Right forelimb (tissue), 1 donor: ENCODE measurements around the gene KMT5B.

ENCODE experiments used
- DNase-seq: peaks from one replicate; pipeline ENCODE4 v3.0.0-alpha.2; 2018

Gene KMT5B

DNA sequence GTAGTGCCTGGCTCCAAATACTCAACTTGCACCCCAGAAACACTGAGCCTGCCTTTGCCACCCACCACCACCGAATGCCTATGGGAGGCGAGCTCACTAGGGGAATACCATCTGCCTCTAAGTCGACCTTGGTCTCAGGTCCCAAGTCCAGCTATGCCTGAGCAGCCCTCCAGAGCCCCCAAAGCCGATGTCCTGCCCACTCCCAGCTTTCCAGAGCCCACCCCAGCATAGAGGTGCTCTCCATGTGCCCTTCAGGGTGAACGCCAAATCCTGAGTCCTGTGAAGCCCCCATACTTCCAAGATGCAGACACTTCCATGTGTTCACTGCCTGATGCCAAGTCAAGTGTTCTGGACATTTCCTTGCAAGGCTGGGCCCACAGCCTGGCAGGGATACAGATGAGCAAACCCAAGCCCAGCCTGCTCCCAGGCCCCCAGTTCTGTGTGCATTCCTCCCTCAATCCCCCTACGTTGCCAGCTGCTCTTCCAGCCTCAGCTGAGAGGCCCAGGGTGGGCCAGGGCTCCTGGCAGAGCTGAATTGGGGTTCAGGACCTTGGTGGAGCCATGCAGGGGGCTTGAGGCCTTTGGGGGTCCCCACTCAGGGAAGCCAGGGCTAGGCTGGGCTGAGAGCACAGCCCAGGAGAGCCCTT lies 2.6 kb upstream of the KMT5B start:
- no peak for DNase-seq

DNA sequence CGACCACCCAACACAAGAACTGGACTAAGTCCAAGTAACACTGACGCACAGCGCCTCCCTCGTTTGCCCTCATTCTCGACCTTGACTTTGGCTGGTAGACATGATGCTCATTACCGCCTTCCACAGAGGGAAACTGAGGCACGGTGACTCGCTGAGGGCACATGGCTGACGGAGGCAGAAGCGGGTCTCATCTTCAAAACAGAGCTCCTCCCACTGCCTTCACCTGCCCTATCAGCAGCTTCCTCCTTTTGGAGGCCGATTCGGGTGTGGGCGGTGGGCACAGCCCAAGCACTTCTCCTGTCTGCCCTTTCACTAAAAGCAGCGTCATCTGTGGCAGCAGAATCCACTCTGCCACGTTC lies 2.0 kb upstream of the KMT5B start:
- no peak for DNase-seq

DNA sequence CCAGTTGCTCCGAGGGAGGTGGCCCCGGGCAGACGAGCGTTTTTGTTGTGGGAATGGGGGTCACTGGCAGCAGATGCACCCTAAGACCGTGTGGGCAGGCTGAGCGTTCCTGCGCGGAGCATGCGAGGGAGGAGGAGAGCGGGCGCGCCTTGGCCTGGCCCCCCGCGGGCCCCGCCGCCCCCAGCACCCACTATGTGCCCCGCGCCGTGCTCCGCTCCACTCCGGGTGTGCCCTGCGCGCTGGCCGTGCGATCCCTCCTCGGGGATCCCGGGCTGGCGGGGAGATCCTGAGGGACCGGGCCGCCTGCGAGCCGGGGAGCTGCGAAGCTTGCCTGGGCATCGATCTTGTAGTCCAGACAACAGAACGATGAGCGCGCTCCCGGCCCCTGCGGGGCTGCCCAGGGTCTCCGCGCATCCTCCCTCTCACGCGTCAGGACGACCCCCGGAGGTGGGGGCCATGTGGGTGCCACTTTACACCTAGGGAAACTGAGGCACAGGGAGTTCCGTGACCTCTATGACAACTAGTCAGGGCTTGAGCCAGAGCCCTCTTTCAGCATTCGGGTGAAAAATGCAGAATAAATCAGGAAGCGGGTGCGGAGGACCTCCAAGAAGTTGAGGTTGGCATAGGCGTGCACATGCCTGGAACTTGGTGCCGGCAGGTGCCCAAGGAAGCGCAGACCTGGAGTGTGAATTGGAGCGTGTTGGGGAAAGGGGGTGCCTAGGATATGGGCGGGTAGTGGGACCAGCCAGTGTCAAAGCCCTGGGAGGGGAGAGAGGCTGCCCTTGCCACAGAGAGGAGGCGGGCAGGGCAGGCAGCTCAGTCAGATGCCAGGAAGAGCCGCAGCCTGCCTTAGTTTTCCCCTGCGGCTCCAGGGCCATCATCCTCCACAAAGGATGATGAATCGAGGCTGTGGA lies 1.3 kb upstream of the KMT5B start:
- DNase-seq, result peak; percentile 57

DNA sequence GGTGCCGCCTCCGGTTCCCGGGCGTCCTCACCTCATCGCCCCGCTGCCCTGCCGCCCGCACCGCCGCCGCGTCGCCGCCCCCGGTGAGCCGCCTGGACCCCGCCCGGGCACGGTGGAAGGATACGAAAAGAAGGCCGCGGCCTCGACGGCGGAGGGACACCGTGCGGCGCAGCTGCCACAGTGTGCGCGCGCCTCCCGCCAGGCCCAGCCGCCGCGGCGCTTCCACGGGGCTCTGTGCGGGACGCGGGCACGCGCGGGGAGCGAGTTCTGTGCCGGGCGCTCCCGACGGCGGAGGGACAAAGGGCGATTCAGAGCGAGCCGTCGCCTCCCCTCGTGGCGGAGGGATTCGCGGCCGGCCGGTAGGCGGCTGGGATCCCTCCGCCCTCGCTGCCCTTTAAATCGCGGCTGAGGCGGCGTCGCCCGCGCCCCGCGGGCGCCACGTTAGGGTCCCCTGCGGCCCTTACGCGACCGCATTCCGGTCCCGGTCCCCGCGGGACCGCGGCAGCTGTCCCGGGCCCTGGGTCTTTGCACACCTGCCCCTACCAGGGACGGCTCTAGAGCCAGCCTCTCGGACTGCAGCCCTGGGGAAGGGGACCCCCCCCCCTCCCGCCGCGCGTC lies 568 bp upstream of the KMT5B start:
- DNase-seq, result peak; percentile 94

DNA sequence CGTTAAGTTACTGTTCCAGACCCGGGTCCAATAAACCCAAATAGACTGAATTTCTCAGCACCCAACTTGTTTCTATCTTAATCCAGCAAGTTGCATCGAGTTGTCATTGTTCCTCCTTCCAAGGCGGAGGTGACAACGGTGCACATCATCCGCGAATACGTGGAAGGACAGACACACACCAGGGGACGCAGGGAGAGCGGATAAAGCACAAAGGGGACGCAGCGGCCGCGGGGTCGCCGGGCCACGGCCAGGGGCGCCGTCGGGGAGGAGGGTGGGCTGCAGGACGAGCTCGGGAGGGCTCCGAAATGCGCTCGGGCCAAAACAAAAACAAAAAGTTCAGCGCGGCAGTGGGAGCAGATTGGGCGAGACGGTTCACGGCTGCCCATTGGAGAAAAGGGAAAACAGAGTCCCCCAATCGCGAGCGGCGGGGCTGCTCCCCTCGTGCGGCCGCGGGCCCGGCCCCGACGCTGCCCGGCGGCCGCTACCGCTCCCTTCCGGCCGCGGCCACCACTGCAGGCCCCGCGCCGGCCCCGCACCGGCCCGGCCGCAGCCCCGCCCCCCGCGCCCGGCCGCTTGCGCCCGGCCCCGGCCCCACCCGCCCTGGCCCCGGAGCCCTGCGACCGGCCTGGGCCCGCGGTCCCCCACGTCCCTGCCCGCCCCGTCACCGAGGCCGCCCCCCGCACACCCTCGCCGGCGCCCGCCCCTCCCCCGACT lies 518 bp downstream of the KMT5B start:
- DNase-seq, result peak; percentile 79

DNA sequence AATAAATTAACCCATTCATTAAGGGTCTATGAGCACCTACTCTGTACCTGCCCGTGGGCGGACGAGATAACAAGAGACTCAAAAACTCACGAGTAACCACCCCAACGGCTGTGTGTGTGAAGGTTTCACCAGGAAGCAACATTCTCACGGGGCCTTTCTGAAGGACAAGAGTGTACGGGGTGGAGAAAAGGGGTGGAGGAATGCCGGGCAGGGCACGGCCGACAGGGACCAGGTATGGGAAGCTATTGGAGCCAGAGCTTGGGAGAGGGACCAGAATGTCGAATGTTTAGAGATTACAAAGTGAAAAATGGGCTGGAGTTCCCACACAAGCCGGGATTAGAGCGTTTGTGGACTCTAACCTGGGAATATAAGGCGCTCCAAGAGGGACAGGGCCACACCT lies 1.6 kb downstream of the KMT5B start:
- DNase-seq, result no peak

DNA sequence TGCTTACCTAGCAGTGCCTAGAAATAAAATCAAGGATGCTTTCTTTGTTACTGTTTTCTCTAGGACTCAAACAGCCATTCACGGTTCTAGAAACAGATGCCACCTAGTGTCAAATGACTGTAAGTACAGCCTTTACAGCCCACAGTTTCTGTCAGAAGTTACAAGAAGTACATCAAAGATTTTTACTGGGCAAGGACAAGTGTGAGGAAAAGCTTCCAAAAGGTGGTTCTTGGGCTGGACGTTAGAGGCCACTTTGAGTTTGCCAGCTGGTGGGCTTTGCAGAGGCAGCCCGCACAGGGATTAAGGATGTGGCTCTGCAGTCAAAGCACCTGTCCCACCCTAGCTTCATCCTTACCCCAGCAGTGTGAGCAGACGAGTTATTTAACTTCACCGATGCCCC lies 6.9 kb downstream of the KMT5B start:
- peak; percentile 50 for DNase-seq

DNA sequence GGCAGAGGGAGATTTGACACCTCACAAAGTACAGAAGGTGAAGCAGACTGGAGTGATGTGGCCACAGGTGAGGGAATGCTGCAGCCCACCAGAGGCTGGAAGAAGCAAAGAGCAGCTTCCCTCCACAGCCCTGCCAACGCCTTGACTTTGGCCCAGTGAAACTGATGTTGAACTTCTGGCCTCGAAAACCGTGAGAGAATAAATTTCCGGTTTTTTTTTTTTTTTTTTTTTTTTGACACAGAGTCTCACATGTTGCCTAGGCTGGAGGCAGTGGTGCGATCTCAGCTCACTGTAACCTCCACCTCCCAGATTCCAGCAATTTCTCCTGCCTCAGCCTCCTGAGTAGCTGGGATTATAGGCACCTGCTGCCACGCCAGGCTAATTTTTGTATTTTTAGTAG lies 8.7 kb downstream of the KMT5B start:
- no peak for DNase-seq

DNA sequence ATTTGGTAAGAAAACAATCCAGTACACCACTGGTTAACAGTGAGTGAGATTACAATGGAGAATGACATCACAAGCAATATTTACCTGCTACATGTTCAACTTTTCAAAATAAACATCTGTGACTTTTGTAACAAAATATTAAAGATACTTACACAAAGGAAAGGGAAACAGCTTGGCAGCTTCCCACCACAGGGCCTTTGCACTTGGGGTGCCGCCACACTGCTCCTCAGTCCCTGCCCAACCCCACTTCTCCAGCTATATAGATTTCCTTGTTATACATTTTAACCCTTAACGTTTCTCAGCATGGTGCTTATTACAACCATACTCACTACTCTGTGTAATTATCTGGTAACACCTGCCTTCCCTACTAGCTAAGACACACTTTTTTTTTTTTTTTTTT lies 10.9 kb downstream of the KMT5B start:
- DNase-seq, result no peak

DNA sequence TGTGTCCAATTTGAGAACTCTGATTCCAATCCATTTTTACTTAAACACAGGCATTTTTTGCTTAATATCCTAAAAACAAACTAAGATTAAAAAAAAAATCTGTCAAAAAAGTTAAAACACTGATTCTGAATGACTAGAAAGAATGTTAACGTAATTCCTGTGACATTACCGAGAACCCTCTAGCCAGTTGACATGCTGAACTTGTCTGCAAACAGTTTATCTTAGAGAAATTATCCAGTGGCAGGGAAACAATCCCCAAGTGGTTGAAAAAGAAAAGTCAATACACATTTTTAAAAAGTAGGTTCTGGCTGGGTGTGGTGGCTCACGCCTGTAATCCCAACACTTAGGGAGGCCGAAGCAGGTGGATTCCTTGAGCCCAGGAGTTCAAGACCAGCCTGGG lies 11.6 kb downstream of the KMT5B start:
- no peak for DNase-seq

DNA sequence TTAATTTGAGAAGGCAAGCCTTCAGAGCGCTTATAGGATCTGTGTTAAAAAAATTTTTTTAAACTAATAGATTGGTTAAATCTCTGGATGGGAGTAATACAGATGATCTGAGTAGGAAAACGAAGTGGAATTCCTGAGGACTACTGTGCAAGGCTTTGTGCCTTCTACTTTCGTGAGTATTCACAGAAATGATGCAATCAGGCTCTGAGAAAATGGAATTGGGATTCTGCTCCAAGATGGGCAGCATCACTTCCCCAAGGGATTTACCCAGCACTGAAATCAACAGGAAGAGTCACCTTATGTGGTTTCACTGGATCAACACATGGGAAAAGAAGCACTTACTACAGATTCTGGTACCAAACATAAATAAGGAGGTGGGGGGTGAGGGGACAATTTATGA lies 12.5 kb downstream of the KMT5B start:
- no peak for DNase-seq

DNA sequence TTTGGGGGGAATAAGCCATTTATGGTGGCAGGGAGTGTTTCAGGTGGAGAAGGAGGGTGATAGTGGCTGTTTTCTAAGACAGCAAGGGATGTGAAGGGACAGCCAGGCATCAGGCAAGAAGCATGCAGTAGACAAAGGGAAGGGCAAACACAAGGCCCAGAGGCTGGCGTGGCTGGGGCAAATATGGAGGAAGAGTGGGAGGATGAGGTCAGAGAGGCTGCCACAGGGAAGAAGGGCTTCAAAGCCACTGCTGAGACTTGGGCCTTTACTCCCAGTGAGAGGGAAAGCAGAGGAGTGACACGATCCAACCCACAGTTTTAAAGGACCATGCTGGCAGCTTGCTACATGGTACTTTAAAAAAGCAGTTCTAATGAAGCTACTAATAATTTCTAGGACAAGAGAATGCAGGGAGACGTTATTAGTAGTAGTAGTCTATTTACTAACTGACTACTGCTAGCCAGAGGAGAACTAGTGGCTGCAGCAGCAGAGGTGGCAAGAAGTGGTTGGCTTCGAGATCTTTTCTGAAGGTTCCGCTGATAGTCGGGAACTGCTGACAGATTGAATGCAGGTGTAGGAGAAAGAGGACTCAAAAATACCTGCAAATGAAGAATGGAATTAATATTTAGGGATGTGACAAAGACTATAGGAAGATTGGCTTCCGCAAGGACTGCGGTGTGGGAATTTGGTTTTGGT lies 13.7 kb downstream of the KMT5B start:
- no peak for DNase-seq

DNA sequence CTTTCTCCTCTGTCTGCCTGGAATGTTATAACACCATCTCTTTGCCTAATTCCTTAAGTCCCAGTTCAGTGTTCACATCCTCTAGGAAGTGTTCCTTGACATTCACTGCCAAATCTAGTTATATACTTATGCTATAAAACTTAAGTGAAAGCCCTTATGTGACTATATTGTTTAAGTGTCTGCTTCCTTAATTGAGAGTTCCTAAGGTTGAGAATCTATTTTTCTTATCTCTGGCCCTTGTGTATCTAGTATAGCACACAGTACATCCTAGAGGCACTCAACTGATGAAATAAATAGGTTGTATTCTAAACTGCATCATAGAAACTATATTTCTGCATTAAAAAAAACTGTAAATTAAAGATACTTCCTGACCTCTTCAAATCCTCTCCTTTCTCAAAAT lies 16.9 kb downstream of the KMT5B start:
- DNase-seq, result no peak

DNA sequence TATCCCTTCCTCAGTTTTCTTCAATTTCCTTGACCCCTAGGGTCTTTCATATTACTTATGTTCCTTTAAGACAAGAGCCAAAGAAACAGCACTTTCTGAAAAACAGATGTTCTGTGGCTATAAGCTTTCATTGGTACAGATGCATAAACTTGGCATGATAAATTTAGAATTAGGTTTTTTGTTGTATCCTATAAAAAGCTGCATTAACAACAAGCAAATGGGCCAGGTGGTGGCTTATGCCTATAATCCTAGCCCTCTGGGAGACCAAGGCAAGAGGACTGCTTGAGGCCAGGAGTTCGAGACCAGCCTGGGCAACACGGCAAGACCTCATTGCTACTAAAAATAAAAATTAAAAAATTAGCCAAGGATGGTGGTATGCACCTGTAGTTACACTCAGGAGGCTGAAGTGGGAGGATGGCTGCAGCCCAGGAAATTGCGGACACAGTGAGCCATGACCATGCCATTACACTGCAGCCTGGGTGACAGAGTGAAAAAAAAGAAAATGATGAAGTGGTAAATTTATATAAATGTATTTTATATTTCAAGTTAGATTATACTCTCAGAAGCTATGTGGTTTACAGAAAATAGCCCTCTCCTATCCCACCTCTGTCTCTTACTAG lies 18.3 kb downstream of the KMT5B start:
- no peak for DNase-seq

DNA sequence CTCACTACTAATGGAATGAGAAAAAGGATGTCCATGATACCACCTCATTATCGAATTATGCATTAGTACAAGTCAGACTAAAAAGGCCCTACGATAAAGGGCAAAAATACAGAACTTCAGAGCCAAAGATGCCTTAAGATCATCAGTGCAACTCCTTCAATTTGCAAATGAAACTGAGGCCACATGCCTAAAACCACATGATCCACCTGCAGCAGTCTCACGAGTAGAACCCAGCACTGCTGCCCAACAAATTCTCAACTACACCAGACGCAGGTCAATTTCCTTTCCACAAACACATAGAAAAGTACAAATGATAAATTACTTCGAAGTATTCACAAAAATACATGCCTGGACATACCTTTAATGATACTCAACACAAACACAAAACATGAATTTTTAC lies 20.1 kb downstream of the KMT5B start:
- no peak for DNase-seq

DNA sequence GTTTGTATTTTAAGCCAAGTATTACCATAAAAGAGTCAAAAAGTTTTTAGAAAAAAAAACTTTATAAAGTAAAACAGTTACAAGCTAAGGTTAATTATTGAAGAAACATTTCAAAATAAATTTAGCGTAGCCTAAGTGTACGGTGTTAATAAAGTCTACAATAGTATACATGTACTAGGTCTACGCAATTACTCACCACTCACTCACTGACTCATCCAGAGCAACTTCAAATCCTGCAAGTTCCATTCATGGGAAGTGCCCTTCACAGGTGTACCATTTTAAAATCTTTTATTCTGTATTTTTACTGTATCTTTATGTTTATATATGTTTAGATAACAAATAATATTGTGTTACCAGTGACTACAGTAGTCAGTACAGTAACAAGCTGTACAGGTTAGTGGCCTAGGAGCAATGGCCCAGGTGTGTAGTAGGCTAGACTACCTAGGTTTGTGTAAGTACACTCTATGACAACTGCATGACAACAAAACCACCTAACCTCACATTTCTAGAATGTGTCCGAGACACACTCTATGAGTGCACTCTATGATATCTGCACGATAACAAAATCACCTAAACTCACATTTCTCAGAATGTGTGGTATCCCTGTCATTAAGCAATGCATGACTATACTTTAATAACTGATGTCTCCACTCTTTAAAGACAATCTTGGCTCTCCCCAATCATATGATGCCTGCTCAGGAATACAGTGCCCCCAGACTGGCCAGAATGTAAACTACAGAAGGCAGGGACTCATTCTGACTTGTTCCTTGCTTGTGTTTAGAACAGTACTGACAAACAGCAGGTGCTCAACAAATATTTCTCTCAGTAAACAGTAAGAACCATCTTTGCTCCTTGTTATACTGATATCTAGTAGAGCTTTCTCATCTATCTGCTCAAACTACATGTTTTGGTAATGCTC lies 21.2 kb downstream of the KMT5B start:
- DNase-seq, result no peak

DNA sequence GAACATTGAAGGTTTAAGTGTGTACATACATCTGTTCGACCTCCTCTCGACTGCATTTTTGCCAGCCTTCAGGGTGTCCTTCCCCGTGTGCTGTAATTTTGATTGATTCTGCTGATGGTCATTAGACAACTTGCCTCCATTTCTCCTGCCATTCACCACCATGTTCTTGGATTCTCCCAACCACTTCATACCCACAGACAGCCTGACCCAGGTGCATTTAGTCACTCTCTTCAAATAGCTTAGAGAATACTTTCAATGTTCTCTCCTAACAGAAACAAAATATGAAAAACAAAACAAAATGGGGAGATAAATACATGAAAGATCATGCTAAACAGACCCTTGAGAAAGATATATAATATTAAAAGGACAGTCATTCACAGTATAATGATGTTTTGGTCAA lies 23.2 kb downstream of the KMT5B start:
- DNase-seq, result no peak

DNA sequence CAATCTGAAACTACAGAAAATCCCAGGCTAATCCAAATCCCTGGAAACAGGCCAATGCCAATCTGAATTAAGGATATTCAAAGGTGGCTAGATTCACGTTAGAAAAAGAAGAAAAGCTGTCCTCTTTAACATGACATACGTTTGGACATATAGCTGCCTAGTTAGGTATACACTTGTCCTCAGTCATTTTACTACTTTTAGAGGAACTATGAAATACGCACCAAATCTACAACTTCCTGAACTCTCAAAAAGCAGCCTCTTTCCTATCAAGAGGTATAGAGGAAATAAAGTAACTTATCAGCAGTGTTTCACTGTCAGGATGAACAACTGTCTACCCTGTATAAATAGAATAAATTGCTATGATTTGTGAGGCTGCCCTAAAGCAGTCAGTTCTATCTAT lies 24.0 kb downstream of the KMT5B start:
- DNase-seq, result no peak

DNA sequence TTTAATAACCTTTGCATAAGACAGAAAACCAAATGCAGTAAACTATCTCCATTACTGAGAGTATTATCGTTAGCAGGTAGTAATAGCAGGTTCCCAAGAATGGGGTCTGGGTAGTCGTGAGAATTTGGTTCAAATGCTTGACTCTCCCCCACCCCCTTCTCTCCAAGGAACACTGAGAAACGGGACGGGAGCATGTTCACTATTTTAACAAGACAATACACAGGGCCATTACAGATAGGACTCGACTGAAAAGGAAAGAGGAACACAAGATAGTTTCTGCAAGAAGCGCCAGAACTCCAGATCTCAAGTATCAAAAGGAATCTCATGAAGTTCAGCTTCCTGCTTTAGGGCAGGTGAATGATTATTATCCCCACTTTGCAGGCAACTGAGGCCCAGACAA lies 27.0 kb downstream of the KMT5B start:
- no peak for DNase-seq

DNA sequence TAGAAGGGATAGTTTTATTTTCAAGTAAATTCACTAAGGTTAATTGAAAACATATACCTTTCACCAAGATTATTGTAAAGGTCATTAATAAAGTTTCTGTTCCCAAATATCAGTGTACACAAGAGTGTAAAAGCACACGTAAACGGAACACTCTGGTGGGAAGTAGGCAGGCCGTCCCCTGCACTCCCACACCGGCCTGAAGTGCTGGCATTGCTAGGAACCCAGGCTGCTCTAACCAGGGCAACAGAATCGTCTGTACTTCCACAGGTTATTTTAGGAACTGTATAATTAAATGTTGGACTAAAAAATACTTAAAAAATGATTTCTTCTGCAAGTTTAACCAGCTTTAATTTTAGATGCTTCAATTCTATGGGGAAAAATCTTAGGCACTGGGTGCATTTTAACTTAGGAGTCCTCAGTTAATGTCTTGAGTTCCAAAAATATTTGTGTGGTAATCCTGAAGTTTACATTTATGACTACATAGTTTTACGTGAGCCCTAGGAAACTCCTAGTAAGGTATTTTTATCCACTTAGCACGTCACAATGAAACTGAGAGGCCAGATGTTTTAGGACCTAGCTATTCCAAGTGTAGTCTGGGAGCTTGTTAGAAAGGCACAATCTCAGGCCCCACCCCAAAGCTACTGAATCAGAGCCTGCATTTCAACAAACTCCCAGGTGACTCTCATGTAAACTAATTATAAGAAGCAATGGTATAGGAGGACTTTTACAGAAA lies 31.2 kb downstream of the KMT5B start:
- no peak for DNase-seq

DNA sequence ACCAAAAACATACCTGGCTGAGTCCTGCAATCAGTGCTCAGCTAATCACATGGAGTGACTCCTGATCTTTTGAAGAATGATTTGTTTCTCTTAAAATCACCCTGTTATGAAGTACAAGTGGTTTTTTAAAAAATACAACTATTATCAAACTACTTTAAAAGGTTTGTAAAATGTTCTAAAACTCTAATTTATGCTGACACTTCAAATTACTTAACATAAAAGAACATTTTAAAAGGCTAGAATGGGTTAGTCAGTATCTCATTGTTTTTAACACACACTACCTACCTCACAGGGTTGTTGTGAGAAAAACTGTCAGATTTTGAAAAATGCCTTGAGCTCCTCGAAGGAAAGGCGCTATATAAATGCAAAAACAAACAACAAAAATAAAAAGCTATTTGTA lies 33.2 kb downstream of the KMT5B start:
- no peak for DNase-seq
